Measurements from ENCODE around the gene KCNMB4.

GRCh38 chr12:70317781-70318180 is 48.3 kb upstream of the KCNMB4 start:
- TF ChIP-seq SIN3A (IDR thresholded peaks at IDR 0.05; ENCODE audit: borderline replicate concordance, insufficient read depth, low read length): no peak
- no peak for TF ChIP-seq POLR2AphosphoS5 (IDR thresholded peaks at IDR 0.05; ENCODE audit: low read depth, low read length)

Data from PFSK-1 (cell line).